HG02610 (cell line): ENCODE data around the gene HMOX2.

Experiments used
- ATAC-seq: cut with Tn5 transposase; IDR thresholded peaks from one replicate; pipeline ENCODE4 v1.9.1; 2021; ENCODE audit warnings: mild to moderate bottlenecking, moderate library complexity; ENCODE audit not compliant: unreplicated experiment

HMOX2 gene

DNA sequence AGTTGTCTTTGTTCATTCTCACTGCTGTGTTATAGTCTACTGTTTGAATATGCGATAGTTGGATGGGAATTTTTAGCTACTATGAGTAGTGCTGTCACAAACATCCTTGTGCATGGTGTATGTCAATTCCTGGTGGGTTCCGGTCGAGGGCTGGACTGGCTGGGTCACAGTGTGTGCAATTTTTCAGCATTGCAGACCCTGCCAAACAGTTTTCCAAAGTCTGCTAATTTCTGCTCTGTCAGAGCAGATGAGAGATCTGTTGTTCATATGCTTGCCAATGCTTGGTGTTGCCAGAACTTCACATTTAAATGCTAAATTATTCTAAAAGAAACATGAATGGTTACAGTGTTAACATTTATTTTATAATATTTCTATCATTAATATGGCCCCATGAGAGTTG, 76.3 kb downstream of the HMOX2 start:
- ATAC-seq = no peak

DNA sequence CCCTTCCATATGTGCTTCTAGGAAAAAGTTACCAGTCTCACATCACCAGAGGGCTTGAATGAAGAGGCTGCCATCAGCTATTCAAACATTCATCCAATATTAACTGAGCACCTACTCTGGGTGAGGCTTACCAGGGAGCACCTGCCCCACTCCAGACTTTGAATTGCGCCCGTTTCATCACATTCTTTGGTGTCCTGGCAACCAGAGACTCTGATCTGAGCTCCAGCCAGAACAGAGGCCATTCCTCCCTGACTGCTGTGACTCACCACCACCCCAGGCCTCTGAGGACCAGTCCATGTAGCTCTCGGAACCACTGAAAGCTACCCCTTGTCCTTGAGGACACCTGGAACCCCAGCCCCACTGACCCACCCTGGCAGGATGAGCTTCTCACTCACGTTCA, 79.9 kb downstream of the HMOX2 start, which contains the start of gene C16orf96:
Gene C16orf96 (plus strand): TSS at position 229 of the 400 bp plus-strand sequence. CDS start 150 bp downstream, at position 379.
- ATAC-seq = no peak

DNA sequence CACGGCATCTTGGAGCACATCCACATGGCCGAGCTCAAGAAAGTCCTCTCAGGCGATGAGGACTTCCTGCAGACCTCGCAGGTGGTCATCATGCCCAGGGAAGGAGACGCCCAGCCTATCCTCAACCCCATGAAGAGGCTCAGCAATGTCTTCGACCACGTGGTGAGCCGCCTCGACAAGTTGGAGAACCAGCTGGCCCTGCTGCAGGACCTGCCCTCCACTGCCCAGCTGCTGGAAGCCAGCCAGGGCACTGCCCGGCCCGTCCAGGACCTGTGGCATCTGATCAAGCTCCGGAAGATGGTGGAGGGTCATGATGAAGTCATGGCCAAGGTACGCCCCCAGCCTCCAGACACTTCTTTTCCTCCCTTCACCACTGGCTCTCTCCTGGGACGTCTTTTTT, 80.4 kb downstream of the HMOX2 start:
- ATAC-seq = no peak

DNA sequence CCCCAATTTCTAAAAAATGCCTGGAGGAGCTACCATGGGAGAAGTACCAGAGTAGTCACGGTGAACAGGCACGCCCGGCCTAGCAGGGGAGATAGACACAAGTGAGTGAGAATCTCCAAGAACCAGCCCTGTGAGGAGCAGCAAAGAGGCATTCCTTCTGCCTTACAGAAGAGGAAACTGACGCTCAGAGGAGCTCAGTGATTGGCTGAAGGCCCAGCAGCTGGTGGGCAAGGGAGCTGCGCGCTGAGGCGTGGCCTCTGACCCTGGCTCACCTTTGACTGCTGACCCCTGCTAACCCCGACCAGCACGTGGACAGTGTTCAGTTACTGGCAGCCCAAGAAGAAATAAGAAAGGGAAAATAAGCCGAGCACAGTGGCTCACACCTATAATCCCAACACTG, 81.8 kb downstream of the HMOX2 start:
- no peak for ATAC-seq
